Testis (tissue), 2 donors: Measurements from ENCODE around the gene OR2C3.

Experiments used
- CTCF ChIP-seq, 3 experiments: fragments of 450-650 bp in 2 of 3; fragments of 200-600 bp in 1 of 3; sonication (generic) in 1 of 3; IDR thresholded peaks; one replicate each; pipeline ENCODE4 v1.5.1; 2016 to 2019; ENCODE audit warnings: antibody characterized with exemption in 3 of 3, mild to moderate bottlenecking in 2 of 3, moderate library complexity in 1 of 3
- POLR2A ChIP-seq: fragments of 450-650 bp; IDR thresholded peaks from one replicate; pipeline ENCODE4 v1.6.1; 2017; ENCODE audit warnings: antibody characterized with exemption, mild to moderate bottlenecking, moderate library complexity

DNA sequence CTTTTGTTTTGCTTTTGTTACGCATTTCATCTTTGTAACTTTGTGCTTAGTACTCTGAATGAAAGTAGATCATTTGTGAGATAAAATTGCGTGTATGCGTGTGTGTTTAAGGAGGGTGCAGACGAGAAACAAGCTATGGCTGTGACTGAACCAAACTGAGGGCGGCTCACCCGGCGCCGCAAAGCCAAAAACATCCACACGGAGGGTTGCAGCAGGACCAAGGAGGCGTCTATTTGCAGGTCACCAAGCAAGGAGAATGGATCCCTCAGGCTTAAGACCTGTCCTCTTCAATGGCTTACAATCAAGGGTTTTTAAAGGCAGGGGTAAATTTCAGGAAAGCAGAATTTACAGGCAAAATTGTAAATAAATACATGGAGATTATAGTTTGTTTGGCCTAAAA is 25.5 kb upstream of the OR2C3 start:
- TF ChIP-seq POLR2A (no peak), CTCF (IDR thresholded peaks at IDR 0.05) (no peak)
